GM12892 (cell line): Measurements from ENCODE around the gene MRGPRD.

Experiments used
- POLR2A ChIP-seq: IDR thresholded peaks from 2 replicates; pipeline ENCODE4 v1.6.1; 2011; ENCODE audit warnings: low read depth, low read length, control low read depth
- POLR2AphosphoS5 ChIP-seq: IDR thresholded peaks from 2 replicates; pipeline ENCODE4 v1.6.1; 2011; ENCODE audit warnings: low read depth, low read length, control low read depth
- TAF1 ChIP-seq: IDR thresholded peaks from 2 replicates; pipeline ENCODE4 v1.6.1; 2011; ENCODE audit warnings: low read depth, mild to moderate bottlenecking, control low read depth, low read length, borderline replicate concordance

- TF ChIP-seq POLR2AphosphoS5 (no peak), POLR2A (no peak), TAF1 (no peak)
Observed at GRCh38 chr11:68999093-68999747, 18.4 kb upstream of the MRGPRD start.
